RPMI8226 (cell line): ENCODE data around the gene BID.
"Not testable (repeated sequence)": the region's sequence is repeated elsewhere in the genome, so short reads cannot be mapped to it uniquely, and the experiment has no call there.

Experiments used
- DNase-seq: peaks from one replicate; pipeline ENCODE4 v3.0.0-alpha.2; 2015

BID gene

DNA sequence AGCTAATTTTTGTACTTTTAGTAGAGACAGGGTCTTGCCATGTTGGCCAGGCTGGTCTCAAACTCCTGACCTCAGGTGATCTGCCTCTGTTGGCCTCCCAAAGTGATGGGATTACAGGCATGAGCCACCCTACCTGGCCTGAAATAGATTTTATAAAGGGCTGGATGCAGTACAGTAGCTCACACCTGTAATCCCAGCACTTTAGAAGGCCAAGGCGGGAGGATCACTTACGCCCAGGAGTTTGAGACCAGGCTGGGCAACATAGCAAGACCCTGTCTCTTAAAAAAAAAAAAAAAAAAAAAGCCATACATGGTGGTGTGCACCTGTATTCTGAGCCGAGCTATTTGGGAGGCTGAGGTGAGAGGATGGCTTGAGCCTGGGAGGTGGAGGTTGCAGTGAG is 76.0 kb downstream of the BID start:
- not testable (repeated sequence) for DNase-seq

DNA sequence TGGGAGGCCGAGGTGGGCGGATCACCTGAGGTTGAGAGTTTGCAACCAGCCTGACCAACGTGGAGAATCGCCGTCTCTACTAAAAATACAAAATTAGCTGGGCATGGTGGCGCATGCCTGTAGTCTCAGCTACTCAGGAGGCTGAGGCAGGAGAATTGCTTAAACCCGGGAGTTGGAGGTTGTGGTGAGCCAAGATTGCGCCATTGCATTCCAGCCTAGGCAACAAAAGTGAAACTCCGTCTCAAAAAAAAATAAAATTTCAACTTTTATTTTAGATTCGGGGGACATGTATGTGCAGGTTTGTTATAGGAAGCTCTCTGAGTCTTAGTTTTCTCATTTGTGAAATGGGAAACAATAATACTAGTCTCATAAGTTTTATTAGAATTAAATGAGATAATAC is 77.1 kb downstream of the BID start:
- not testable (repeated sequence) for DNase-seq

DNA sequence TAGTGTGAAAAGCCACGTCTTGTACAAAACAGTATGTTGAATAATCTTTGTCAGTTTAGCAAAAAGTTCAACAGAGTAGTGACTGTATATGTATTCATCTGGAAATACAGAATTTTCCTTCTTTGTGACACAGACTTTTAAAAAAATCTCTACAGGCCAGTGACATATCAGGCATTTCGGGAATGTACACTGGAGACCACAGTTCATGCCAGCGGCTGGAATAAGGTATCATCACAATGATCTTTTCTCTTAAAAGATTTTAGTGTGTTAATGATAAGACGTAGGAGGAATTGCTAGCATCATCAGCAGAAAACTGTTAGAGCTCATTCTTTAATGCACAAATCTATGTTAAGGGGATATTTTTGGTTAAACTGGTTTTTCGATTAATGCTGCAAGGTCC is 78.3 kb downstream of the BID start:
- no peak for DNase-seq

DNA sequence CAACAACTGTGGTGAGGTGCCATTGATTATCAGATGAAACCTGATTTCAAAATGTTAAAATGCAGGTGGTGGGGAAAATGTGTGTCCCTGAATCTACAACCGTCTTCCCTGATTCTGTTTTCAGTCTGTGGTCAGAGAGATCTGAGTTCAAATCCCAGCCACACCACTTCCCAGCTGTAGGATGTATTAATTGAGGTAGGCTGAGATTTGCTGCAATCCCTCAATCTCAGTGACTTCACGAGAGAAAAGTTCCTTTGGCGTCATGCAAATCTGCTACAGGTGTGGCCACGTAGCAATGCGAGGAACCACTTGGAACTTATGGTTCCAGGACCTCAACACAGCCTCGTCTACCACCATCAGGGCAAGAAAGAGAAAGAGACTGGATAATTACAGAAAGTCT is 79.5 kb downstream of the BID start:
- DNase-seq: no peak

DNA sequence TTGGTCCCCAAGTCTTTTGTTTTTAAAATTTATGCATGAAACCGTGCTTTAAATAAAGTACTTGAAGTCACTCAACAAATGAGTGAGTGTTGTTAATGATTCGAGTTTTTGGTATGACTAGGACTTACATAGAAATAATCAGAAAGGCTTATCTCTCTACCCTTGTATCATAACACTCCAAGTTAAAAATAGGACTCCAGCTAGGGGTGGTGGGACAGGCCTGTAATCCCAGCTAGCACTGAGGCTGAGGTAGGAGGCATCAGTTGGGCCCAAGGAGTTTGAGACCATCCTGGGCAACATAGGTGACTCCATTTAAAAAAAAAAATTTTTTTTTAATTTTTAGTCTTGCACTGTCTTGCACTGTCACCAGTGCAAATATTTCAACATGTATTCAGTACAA is 80.1 kb downstream of the BID start:
- DNase-seq: no peak

DNA sequence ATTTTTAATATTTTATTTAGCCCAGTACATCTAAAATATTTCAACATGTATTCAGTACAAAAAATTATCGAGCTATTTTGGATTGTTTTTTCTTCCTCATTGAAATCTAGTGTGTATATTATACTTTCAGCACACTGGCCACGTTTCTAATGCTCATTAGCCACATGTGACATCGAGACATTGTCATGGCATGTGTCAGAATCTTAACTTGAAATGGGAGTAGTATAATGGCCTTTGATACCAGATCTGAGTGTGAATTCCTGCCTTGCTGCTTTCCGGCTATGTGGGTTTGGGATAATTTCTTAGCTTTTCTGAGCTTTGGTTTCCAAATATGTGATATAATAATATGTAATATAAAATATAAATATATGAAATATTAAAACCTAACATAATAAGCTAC is 81.4 kb downstream of the BID start:
- DNase-seq: no peak

DNA sequence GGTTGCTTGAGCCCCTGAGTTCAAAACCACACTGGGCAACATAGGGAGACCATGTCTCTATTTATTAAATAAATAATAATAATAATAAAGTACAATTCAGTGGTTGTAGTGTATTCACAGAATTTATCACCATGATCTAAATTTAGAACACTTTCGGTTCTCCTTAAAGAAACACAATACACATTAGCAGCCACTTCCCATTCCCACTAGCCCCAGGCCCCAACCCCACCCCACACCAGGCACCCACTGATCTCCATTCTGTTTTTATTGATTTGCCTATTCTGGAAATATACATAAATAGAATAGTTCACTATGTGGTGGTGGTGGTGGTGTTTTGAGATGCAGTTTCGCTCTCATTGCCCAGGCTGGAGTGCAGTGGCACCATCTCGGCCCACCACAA is 90.0 kb downstream of the BID start:
- no peak for DNase-seq
